GM19238 (cell line): ENCODE data around the gene RBM41.

ENCODE experiments used
- DNase-seq: peaks from one replicate; pipeline ENCODE4 v3.0.0; 2011; ENCODE audit warnings: low spot score; ENCODE audit not compliant: insufficient read length

Gene RBM41

DNA sequence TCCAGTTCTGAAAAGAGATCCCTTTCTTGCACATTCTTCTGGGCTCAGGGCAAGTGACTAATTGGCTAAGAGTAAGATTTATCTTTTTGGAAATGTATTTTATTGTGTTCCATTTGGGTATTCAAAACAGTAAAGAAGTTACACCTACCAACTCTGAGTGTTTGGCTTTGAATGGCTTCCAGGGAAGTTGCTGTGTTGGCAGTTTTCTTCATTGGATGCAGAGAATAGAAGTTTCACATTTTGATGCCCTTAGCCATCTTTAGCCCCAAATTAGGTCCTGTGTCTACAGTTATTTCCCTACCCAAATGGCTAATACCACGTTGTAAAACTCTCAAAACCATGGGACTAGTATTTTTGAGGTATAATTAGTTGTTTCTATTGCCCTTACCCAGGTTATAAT is 88.9 kb downstream of the RBM41 start:
- no peak for DNase-seq

DNA sequence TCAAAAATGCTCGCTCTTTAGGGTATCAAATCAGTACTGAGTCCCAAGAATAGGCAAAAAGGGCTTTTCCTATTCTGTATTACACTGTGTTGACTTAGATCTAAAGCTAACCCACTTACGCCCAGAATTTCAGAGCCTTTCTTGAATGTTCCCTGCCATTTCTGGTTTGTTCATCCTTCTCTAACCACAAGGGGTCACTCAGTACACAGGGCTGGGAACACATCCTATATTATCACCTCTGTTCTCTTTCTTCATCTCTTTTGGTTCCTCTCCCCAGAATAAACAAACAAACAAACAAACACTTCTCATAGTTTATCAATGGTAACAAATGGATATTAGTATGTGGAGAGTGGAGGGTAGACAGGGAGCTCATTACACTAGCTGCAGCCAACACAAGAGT is 93.1 kb downstream of the RBM41 start:
- DNase-seq, result no peak

DNA sequence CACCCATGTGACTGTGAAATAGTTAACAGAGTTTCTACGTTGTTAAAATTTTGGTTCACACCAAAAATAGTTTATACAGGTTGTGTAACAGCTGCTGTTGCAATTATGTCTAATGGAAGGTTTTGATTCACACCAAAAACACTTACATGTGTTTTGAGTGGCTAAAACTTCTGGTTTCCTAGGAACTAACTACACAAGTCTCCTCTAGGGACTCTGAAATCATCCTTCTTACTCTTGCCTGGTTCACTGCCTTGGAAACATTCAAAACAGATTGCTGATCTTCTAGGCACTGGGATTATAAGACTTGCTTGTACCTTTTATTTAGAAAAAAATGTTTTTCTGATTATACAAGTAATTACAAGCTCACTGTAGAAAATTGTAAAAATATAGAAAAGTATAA is 103.7 kb downstream of the RBM41 start:
- no peak for DNase-seq
